ENCODE data around the gene SAMD14. TPM values are rescaled to one million over a fixed set of nuclear protein-coding genes. Genes with fewer than 3 reads are reported as not detected.

Gene SAMD14
- total and polyA plus RNA-seq, 4 donors = 3.3 to 6.2 (median 4.2) TPM

- Histone ChIP-seq H3K27ac (ENCODE audit: low read depth in 1 of 2, low read length in 1 of 2) (peak overlapping the region in 1 of 2 donors; percentile 49), H3K27me3 (ENCODE audit: control insufficient read depth in 3 of 3, insufficient read depth in 3 of 3, low read length in 2 of 3) (no peaks in the 10 kb centered on the region), H3K4me1 (ENCODE audit: control insufficient read depth in 5 of 5, insufficient read depth in 5 of 5, low read length in 5 of 5) (peaks cover 0 to 8% (median 7%) of the 10 kb centered on the region in 5 donors), H3K4me3 (no peak overlapping the region), H3K9me3 (ENCODE audit: control insufficient read depth in 4 of 4, insufficient read depth in 3 of 4, low read length in 3 of 4) (no peaks in the 10 kb centered on the region), H3K36me3 (ENCODE audit: control insufficient read depth in 4 of 4, insufficient read depth in 4 of 4, low read length in 4 of 4) (peaks cover 0 to 2% (median under 1%) of the 10 kb centered on the region in 4 donors), H3K9ac (ENCODE audit: insufficient read depth in 1 of 2, low read length in 2 of 2) (no peak overlapping the region)
- 0 to 1% methylated on average over 22 to 31 of the region's 31 CpGs for WGBS, 2 donors
- no peak for TF ChIP-seq CTCF (IDR thresholded peaks at IDR 0.05; ENCODE audit: control extremely low read depth, extremely low read depth)
- DNase-seq = no peak
- ATAC-seq (ENCODE audit: insufficient read depth, low FRiP score) = no peak
Observed at GRCh38 chr17:50129353-50129727, 620 bp downstream of the SAMD14 start.

- ATAC-seq (ENCODE audit: insufficient read depth, low FRiP score) = no peak
- Histone ChIP-seq H3K9me3 (ENCODE audit: control insufficient read depth in 4 of 4, insufficient read depth in 3 of 4, low read length in 3 of 4) (no peaks in the 10 kb centered on the region), H3K36me3 (ENCODE audit: control insufficient read depth in 4 of 4, insufficient read depth in 4 of 4, low read length in 4 of 4) (peaks cover 0 to 2% (median 0%) of the 10 kb centered on the region in 4 donors), H3K4me1 (ENCODE audit: control insufficient read depth in 5 of 5, insufficient read depth in 5 of 5, low read length in 5 of 5) (peaks cover 0 to 12% (median 8%) of the 10 kb centered on the region in 5 donors), H3K9ac (ENCODE audit: insufficient read depth in 1 of 2, low read length in 2 of 2) (peak overlapping the region in 1 of 2 donors; percentile 53), H3K4me3 (peak overlapping the region; percentile 34), H3K27ac (ENCODE audit: low read depth in 1 of 2, low read length in 1 of 2) (peak overlapping the region in 1 of 2 donors; percentile 78), H3K27me3 (ENCODE audit: control insufficient read depth in 3 of 3, insufficient read depth in 3 of 3, low read length in 2 of 3) (no peaks in the 10 kb centered on the region)
- no peak for TF ChIP-seq CTCF (IDR thresholded peaks at IDR 0.05; ENCODE audit: control extremely low read depth, extremely low read depth)
- DNase-seq = peak; percentile 67 to 77 (median 75)
- 10 to 12% methylated on average over 32 of the region's 32 CpGs for WGBS, 2 donors
Observed at GRCh38 chr17:50128441-50129352, 1.3 kb downstream of the SAMD14 start.

GRCh38 chr17:50127697-50128361, 2.1 kb downstream of the SAMD14 start:
- DNase-seq = no peak
- peaks cover 0 to 17% (median 7%) of the 10 kb centered on the region in 5 donors for H3K4me1 ChIP-seq (ENCODE audit: control insufficient read depth in 5 of 5, insufficient read depth in 5 of 5, low read length in 5 of 5)
- H3K36me3 ChIP-seq (ENCODE audit: control insufficient read depth in 4 of 4, insufficient read depth in 4 of 4, low read length in 4 of 4) = peaks cover 0 to 2% (median 0%) of the 10 kb centered on the region in 4 donors
- no peak overlapping the region for H3K9ac ChIP-seq (ENCODE audit: insufficient read depth in 1 of 2, low read length in 2 of 2)
- ATAC-seq (ENCODE audit: insufficient read depth, low FRiP score) = no peak
- peak overlapping the region in 1 of 2 donors; percentile 69 for H3K27ac ChIP-seq (ENCODE audit: low read depth in 1 of 2, low read length in 1 of 2)
- no peak overlapping the region for H3K4me3 ChIP-seq
- no peak for TF ChIP-seq CTCF (IDR thresholded peaks at IDR 0.05; ENCODE audit: control extremely low read depth, extremely low read depth)
- 14 to 39% methylated on average over 6 of the region's 6 CpGs for WGBS, 2 donors
- no peaks in the 10 kb centered on the region for H3K27me3 ChIP-seq (ENCODE audit: control insufficient read depth in 3 of 3, insufficient read depth in 3 of 3, low read length in 2 of 3)
- H3K9me3 ChIP-seq (ENCODE audit: control insufficient read depth in 4 of 4, insufficient read depth in 3 of 4, low read length in 3 of 4) = no peaks in the 10 kb centered on the region

All from lung (tissue), 12 donors.